Measurements from ENCODE around the gene STK24.

The STK24 gene

DNA sequence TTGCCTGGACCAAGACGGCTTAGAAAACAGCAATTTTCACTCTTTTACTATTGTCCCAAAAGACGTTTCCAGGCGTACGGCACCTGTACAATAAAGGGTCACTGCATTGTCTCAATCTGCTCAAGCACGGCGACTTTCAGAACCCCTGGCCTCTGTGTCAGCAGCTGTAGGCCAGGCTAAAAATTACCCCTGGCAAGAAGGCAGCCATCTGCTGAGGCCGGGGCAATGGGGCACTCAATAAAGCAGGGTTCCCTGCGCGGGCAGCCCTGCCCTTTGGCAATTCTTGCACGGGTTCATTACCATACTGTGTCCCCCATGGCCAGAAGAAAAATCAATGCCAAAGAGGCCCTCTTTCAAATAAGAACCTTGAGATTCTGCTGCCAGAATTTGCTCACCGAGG lies 52.1 kb downstream of the STK24 start:
- Histone ChIP-seq H3K9me3 (replicated peaks; ENCODE audit: insufficient read depth, low read length) (no peaks in the 10 kb centered on the region), H3K4me1 (ENCODE audit: low read length) (no peaks in the 10 kb centered on the region), H3K4me2 (ENCODE audit: low read depth, low read length) (no peak overlapping the region), H3K27ac (ENCODE audit: low read length) (no peak overlapping the region), H3K36me3 (replicated peaks; ENCODE audit: insufficient read depth, low read length) (no peaks in the 10 kb centered on the region), H3K9me2 (replicated peaks; ENCODE audit: insufficient read depth, low read length) (no peaks in the 10 kb centered on the region), H3K4me3 (ENCODE audit: low read length) (no peak overlapping the region), H3K79me2 (ENCODE audit: low read length) (peaks cover 100% of the 10 kb centered on the region), H3F3A (ENCODE audit: insufficient read depth, low read length) (no peaks in the 10 kb centered on the region), H4K20me1 (ENCODE audit: insufficient read depth, low read length) (peaks cover 90% of the 10 kb centered on the region), H3K27me3 (replicated peaks; ENCODE audit: insufficient read depth, low read length) (no peaks in the 10 kb centered on the region), H3K9ac (ENCODE audit: low read length) (no peak overlapping the region), H2AFZ (ENCODE audit: low read length) (no peak overlapping the region)
- TF ChIP-seq EZH2 (optimal IDR thresholded peaks at IDR 0.05; ENCODE audit: low read depth, low read length), result no peak
- TF ChIP-seq, protein P1, sequence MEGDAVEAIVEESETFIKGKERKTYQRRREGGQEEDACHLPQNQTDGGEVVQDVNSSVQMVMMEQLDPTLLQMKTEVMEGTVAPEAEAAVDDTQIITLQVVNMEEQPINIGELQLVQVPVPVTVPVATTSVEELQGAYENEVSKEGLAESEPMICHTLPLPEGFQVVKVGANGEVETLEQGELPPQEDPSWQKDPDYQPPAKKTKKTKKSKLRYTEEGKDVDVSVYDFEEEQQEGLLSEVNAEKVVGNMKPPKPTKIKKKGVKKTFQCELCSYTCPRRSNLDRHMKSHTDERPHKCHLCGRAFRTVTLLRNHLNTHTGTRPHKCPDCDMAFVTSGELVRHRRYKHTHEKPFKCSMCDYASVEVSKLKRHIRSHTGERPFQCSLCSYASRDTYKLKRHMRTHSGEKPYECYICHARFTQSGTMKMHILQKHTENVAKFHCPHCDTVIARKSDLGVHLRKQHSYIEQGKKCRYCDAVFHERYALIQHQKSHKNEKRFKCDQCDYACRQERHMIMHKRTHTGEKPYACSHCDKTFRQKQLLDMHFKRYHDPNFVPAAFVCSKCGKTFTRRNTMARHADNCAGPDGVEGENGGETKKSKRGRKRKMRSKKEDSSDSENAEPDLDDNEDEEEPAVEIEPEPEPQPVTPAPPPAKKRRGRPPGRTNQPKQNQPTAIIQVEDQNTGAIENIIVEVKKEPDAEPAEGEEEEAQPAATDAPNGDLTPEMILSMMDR (IDR thresholded peaks at IDR 0.05; ENCODE audit: low read length), result no peak
- no peak for TF ChIP-seq EZH2phosphoT487 (IDR thresholded peaks at IDR 0.05; ENCODE audit: low read length)
- DNase-seq, result no peak

DNA sequence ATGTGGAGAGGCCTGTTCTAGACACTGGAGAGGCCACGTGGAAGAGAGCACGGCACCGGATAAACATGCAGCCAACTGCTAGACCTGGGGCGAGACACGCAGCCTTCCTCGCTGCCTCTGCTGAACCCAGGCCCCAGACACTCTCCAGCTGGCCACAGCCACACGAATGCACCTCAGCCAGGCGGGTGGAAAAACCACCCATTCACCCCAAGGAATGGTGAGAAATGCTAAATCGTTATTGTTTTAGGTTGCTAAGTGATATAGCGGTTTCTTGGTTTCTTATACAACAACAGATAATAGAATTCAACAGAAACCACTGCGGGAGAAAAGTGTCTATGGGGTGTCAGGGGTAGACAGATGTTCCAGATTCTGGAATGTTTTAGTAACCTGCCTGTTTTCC lies 52.5 kb downstream of the STK24 start:
- Histone ChIP-seq H3K9me2 (replicated peaks; ENCODE audit: insufficient read depth, low read length) (no peaks in the 10 kb centered on the region), H3K27me3 (replicated peaks; ENCODE audit: insufficient read depth, low read length) (no peaks in the 10 kb centered on the region), H3K9me3 (replicated peaks; ENCODE audit: insufficient read depth, low read length) (no peaks in the 10 kb centered on the region), H3K79me2 (ENCODE audit: low read length) (peaks cover 100% of the 10 kb centered on the region), H3K4me1 (ENCODE audit: low read length) (no peaks in the 10 kb centered on the region), H3K27ac (ENCODE audit: low read length) (no peak overlapping the region), H3K4me3 (ENCODE audit: low read length) (no peak overlapping the region), H3F3A (ENCODE audit: insufficient read depth, low read length) (no peaks in the 10 kb centered on the region), H3K4me2 (ENCODE audit: low read depth, low read length) (no peak overlapping the region), H4K20me1 (ENCODE audit: insufficient read depth, low read length) (peaks cover 86% of the 10 kb centered on the region), H2AFZ (ENCODE audit: low read length) (no peak overlapping the region), H3K9ac (ENCODE audit: low read length) (no peak overlapping the region), H3K36me3 (replicated peaks; ENCODE audit: insufficient read depth, low read length) (no peaks in the 10 kb centered on the region)
- TF ChIP-seq EZH2phosphoT487 (IDR thresholded peaks at IDR 0.05; ENCODE audit: low read length), result no peak
- no peak for TF ChIP-seq EZH2 (optimal IDR thresholded peaks at IDR 0.05; ENCODE audit: low read depth, low read length)
- TF ChIP-seq, protein P1 (IDR thresholded peaks at IDR 0.05; ENCODE audit: low read length), result no peak
- DNase-seq, result no peak

DNA sequence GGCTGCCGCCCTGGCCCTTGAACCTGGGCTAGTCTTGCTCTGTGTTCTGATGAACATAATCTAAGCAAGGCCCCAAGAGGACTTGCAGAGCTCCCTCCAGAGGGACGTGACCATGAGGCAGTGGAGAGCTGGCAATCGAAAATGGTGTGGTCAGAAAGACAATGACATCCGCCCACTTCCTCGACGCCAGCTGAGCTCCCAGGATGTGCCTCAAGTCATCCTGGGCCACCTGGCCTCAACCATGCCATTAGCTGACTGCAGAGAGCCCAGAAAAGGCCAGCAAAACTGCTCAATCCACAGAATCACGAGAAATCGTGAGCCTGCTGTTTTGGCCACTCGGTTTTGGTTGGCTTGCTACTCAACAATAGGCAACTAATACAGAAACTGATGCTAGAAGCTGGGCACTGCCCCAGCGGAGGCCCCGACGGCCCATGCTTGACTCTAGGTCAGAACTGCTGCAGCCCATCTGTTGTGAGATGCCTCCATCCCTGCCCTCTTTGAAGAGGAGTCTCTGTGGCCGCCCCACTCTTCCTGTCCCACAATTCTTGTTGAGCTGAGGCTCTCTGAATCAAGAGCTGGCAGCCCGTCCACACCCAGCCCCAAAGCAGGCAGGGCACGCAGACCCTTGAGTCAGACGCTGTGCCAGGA lies 53.3 kb downstream of the STK24 start:
- Histone ChIP-seq H3K4me2 (ENCODE audit: low read depth, low read length) (no peak overlapping the region), H3K4me3 (ENCODE audit: low read length) (no peak overlapping the region), H3K9me3 (replicated peaks; ENCODE audit: insufficient read depth, low read length) (no peaks in the 10 kb centered on the region), H3K27ac (ENCODE audit: low read length) (no peak overlapping the region), H3K4me1 (ENCODE audit: low read length) (no peaks in the 10 kb centered on the region), H3K36me3 (replicated peaks; ENCODE audit: insufficient read depth, low read length) (no peaks in the 10 kb centered on the region), H3K79me2 (ENCODE audit: low read length) (peaks cover 100% of the 10 kb centered on the region), H4K20me1 (ENCODE audit: insufficient read depth, low read length) (peaks cover 80% of the 10 kb centered on the region), H3K9ac (ENCODE audit: low read length) (no peak overlapping the region), H3K9me2 (replicated peaks; ENCODE audit: insufficient read depth, low read length) (no peaks in the 10 kb centered on the region), H2AFZ (ENCODE audit: low read length) (no peak overlapping the region), H3K27me3 (replicated peaks; ENCODE audit: insufficient read depth, low read length) (no peaks in the 10 kb centered on the region), H3F3A (ENCODE audit: insufficient read depth, low read length) (no peaks in the 10 kb centered on the region)
- DNase-seq, result no peak
- TF ChIP-seq EZH2 (optimal IDR thresholded peaks at IDR 0.05; ENCODE audit: low read depth, low read length) (no peak), EZH2phosphoT487 (IDR thresholded peaks at IDR 0.05; ENCODE audit: low read length) (no peak)
- TF ChIP-seq, protein P1 (IDR thresholded peaks at IDR 0.05; ENCODE audit: low read length), result no peak

Measured in MM.1S (cell line).